GM21381 (cell line): Measurements from ENCODE around the gene OMD.

Experiments used
- ATAC-seq: cut with Tn5 transposase; IDR thresholded peaks from one replicate; pipeline ENCODE4 v1.9.1; 2021; ENCODE audit warnings: mild to moderate bottlenecking, moderate library complexity; ENCODE audit not compliant: unreplicated experiment

The OMD gene

GRCh38 chr9:92378865-92379560, 45.3 kb downstream of the OMD start:
- no peak for ATAC-seq

- no peak for ATAC-seq
Measured at GRCh38 chr9:92377876-92378275, 46.4 kb downstream of the OMD start.

DNA sequence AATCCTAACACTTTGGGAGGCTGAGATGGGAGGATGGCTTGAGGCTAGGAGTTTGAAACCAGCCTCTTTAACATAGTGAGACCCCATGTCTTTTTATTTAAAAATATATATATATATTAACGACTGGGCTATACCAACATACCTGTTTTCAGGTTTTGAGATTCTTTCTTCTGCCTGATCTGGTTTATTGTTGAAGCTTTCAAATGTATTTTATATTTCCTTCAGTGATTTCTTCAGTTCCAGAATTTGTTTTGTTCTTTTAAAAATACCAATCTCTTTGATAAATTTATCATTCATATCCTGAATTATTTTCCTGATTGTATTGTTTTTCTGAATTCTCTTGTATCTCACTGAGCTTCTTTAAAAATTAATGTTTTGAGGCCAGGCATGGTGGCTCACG, 51.1 kb downstream of the OMD start:
- ATAC-seq = no peak

DNA sequence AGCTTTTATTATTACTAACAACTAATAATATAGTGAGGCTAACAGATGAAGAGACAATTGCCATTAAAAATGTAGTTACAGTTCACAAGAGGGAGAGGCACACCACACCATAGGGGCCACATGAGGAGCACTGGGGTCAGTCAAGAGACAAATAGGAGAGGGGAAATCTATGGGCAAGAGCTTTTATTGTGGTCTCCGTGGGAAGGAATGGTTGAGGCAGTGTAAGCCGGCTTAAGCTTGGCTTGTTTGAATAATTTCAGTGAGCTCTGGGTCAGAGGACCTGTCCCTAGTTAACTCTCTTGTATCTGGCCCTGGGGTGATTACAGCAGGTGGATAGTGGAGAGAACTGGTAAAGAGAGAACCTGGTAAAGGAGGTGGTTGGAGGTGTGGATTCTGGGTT, 55.2 kb downstream of the OMD start:
- ATAC-seq = no peak
